Activated CD4-positive, alpha-beta T cell treated with anti-CD3 and anti-CD28 coated beads, Interleukin-2, amount 50 U/mL, for 24 hours (primary cell): Measurements from ENCODE around the gene METAP1.
"Not testable (repeated sequence)": the region's sequence is repeated elsewhere in the genome, so short reads cannot be mapped to it uniquely, and the experiment has no call there.

Experiments used
- DNase-seq, 2 donors: peaks; one replicate each; pipeline ENCODE4 v3.0.0-alpha.2; 2020; ENCODE audit warnings: low read depth in 1 of 2, low spot score in 1 of 2

Gene METAP1

GRCh38 chr4:99091216-99091575 lies 95.7 kb downstream of the METAP1 start:
- DNase-seq = no peak

- not testable (repeated sequence) for DNase-seq
Observed at GRCh38 chr4:99091841-99092240, 96.3 kb downstream of the METAP1 start.

GRCh38 chr4:99099311-99099710 lies 103.8 kb downstream of the METAP1 start:
- DNase-seq = no peak

GRCh38 chr4:99099814-99100213 lies 104.3 kb downstream of the METAP1 start:
- not testable (repeated sequence) for DNase-seq

GRCh38 chr4:99100876-99101275 lies 105.4 kb downstream of the METAP1 start:
- DNase-seq = no peak

GRCh38 chr4:99102634-99103033 lies 107.1 kb downstream of the METAP1 start:
- no peak for DNase-seq

- no peak for DNase-seq
Observed at GRCh38 chr4:99103166-99103565, 107.6 kb downstream of the METAP1 start.

- no peak for DNase-seq
Observed at GRCh38 chr4:99104153-99104552, 108.6 kb downstream of the METAP1 start.

- not testable (repeated sequence) for DNase-seq
Observed at GRCh38 chr4:99109286-99109685, 113.8 kb downstream of the METAP1 start.
